ENCODE measurements around the gene RAD9A. TPM values are rescaled to one million over a fixed set of nuclear protein-coding genes. Genes with fewer than 3 reads are reported as not detected.

Gene RAD9A
- total and polyA plus RNA-seq, 9 of the 15 experiments (the other 6 are each of a cell fraction or from before 2014, with no cell fraction given), result 1.4 to 41.2 (median 16.1) TPM

- no peak for TF ChIP-seq ATF6 (CRISPR knock-in tag; IDR thresholded peaks at IDR 0.05)
- no peak for TF ChIP-seq ETS2 (tag; IDR thresholded peaks at IDR 0.05; ENCODE audit: borderline replicate concordance, poor library complexity, severe bottlenecking)
- no peak for TF ChIP-seq ZKSCAN8 (CRISPR knock-in tag; IDR thresholded peaks at IDR 0.05)
- TF ChIP-seq KAT7 (CRISPR knock-in tag; IDR thresholded peaks at IDR 0.05; ENCODE audit: borderline replicate concordance), result no peak
- no peak for TF ChIP-seq SPI1 (IDR thresholded peaks at IDR 0.05; ENCODE audit: borderline replicate concordance, low read depth, low read length)
- no peak for TF ChIP-seq HDAC2 (IDR thresholded peaks at IDR 0.05)
- TF ChIP-seq ZBED1 (IDR thresholded peaks at IDR 0.05), result no peak
- TF ChIP-seq ZNF561 (CRISPR knock-in tag; conservative IDR thresholded peaks at IDR 0.05), result no peak
- TF ChIP-seq KDM2B (CRISPR knock-in tag; IDR thresholded peaks at IDR 0.05), result no peak
- TF ChIP-seq JUN (IDR thresholded peaks at IDR 0.05; ENCODE audit: borderline replicate concordance, low read depth, low read length), result 0 out of 2 replicates have a peak, but pooled peaks have one; percentile 13
- no peak for TF ChIP-seq JUN (CRISPR knock-in tag; IDR thresholded peaks at IDR 0.05; ENCODE audit: borderline replicate concordance)
- TF ChIP-seq NR2C2 (CRISPR knock-in tag; IDR thresholded peaks at IDR 0.05), result no peak
- TF ChIP-seq NR2C2 (tag; IDR thresholded peaks at IDR 0.05), result peak; percentile 18; the same call in 1 of the 2 replicates
- TF ChIP-seq PATZ1 (CRISPR knock-in tag; IDR thresholded peaks at IDR 0.05; ENCODE audit: borderline replicate concordance), result no peak
- no peak for TF ChIP-seq JUNB (CRISPR knock-in tag; conservative IDR thresholded peaks at IDR 0.05)
- no peak for TF ChIP-seq MCM7 (IDR thresholded peaks at IDR 0.05)
- TF ChIP-seq NCOA4 (IDR thresholded peaks at IDR 0.05; ENCODE audit: partially characterized antibody), result no peak
- TF ChIP-seq RBM17 (IDR thresholded peaks at IDR 0.05; ENCODE audit: borderline replicate concordance, low read depth, low read length), result no peak
- no peak for TF ChIP-seq SP1 (CRISPR knock-in tag; IDR thresholded peaks at IDR 0.05)
- TF ChIP-seq TSHZ1 (CRISPR knock-in tag; IDR thresholded peaks at IDR 0.05), result no peak
Observed at GRCh38 chr11:67401495-67402191, 9.9 kb downstream of the RAD9A start, which contains the start of gene PPP1CA (continued).
